ENCODE results near the gene GPAM. TPM values are rescaled to one million over a fixed set of nuclear protein-coding genes. Genes with fewer than 3 reads are reported as not detected.
A peak's percentile ranks its signal among the peaks of the same experiment; 100 is the strongest.
"Not testable (repeated sequence)": the region's sequence is repeated elsewhere in the genome, so short reads cannot be mapped to it uniquely, and the experiment has no call there.

Gene GPAM, protein sequence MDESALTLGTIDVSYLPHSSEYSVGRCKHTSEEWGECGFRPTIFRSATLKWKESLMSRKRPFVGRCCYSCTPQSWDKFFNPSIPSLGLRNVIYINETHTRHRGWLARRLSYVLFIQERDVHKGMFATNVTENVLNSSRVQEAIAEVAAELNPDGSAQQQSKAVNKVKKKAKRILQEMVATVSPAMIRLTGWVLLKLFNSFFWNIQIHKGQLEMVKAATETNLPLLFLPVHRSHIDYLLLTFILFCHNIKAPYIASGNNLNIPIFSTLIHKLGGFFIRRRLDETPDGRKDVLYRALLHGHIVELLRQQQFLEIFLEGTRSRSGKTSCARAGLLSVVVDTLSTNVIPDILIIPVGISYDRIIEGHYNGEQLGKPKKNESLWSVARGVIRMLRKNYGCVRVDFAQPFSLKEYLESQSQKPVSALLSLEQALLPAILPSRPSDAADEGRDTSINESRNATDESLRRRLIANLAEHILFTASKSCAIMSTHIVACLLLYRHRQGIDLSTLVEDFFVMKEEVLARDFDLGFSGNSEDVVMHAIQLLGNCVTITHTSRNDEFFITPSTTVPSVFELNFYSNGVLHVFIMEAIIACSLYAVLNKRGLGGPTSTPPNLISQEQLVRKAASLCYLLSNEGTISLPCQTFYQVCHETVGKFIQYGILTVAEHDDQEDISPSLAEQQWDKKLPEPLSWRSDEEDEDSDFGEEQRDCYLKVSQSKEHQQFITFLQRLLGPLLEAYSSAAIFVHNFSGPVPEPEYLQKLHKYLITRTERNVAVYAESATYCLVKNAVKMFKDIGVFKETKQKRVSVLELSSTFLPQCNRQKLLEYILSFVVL
- total RNA-seq (7.8 TPM), polyA plus RNA-seq (3.5 TPM)
- long read RNA-seq, donor 1: 0 reads
- long read RNA-seq, donor 2: 0 reads
- long read RNA-seq, donor 3, full-length matches to known transcripts: 1 of 1 reads
- long read RNA-seq, donor 3, partial matches to known transcripts: 0 of 1 reads
- long read RNA-seq, donor 3, other reads (novel, unspliced or antisense): 0 of 1 reads
- long read RNA-seq, donor 4: 0 reads
- long read RNA-seq, donor 5: 0 reads
- long read RNA-seq, donor 6, full-length matches to known transcripts: 2 of 2 reads
- long read RNA-seq, donor 6, partial matches to known transcripts: 0 of 2 reads
- long read RNA-seq, donor 6, other reads (novel, unspliced or antisense): 0 of 2 reads
- long read RNA-seq, donor 7: 0 reads
- long read RNA-seq, donor 8: 0 reads
- long read RNA-seq, donor 9, full-length matches to known transcripts: 1 of 1 reads
- long read RNA-seq, donor 9, partial matches to known transcripts: 0 of 1 reads
- long read RNA-seq, donor 9, other reads (novel, unspliced or antisense): 0 of 1 reads
- long read RNA-seq, donor 10: 0 reads

DNA sequence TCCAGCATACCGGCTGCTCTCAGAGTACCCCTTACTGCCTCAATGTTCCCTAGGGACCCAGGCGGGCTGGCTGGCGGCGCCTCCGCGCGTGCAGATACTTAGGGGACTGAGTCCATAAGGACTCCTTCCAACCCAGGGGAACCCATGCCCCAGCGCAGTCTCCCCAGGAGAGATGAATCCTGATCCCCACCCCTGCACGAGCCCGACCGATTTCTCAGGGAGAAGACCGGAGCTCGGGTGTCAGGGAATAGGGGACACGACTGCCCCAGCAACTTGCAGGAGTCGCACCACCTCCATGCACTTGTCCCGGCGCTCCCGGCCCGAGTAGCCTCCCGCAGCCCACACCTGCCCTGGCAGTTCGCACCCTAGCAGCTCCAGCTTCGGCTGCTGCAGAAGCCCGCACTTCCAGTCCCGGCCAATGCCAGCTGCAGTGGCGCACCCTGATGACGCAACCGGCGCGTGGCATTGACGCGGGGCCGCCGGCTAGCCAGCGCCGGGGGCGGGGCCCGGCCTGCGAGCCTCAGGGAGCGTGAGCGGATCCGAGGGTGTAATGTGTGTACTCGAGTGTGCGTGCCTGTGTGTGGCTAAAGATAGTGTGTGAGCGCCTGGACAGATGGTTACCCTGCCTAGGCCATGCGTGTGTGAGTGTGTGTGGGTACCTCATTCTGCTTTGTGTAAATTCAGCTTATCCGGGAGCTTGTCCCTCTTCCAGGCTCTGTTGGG lies at the start of gene GPAM:
GPAM (minus strand) TSS at position 437 of the 723 bp plus-strand sequence. CDS start 1,981 bp downstream, outside the sequence.
- Histone ChIP-seq H3K27me3 (ENCODE audit: control insufficient read depth in 2 of 2, insufficient read depth in 1 of 2, low read length in 1 of 2) (no peaks in the 10 kb centered on the region), H3K9me3 (ENCODE audit: control insufficient read depth in 2 of 2, insufficient read depth in 1 of 2, low read length in 1 of 2) (no peaks in the 10 kb centered on the region), H3K4me3 (ENCODE audit: low read length in 2 of 2) (peak within 1 kb of the TSS; percentile 74 to 97), H3K36me3 (ENCODE audit: control insufficient read depth in 2 of 2, insufficient read depth in 2 of 2, low read length in 1 of 2) (no peaks in the 10 kb centered on the region), H3K4me1 (ENCODE audit: control insufficient read depth in 2 of 2, insufficient read depth in 2 of 2, low read length in 2 of 2) (peaks cover 3 to 9% of the 10 kb centered on the region in 2 donors), H3K27ac (ENCODE audit: low read depth in 1 of 2, low read length in 1 of 2) (peak within 1 kb of the TSS; percentile 65 to 77)
- under 1% methylated on average over 46 of the region's 46 CpGs for WGBS
- peak; percentile 69 to 97 (median 94) for DNase-seq (ENCODE audit: low read depth in 6 of 9, low spot score in 9 of 9)

DNA sequence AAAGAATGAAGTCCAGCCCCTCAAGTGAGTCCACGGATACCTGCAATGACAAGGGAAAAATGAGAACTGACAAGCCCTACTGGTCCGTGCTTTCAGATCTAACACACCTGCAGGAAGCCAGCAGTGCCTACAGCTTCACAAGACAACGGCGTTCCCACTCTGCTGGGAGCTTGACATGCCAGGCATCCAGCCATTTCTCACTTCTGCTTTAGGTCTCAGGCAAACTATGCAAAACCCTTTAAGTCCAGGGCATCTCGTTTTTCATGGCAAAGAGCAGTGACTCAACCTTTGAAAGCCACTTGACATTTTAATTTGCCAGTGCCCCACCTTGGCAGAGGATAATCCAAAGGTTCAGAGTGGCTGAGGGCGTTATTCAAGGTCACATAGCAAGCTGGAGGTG lies 49.1 kb upstream of the GPAM start:
- 73% methylated on average over 6 of the region's 6 CpGs for WGBS
- Histone ChIP-seq H3K27me3 (ENCODE audit: control insufficient read depth in 2 of 2, insufficient read depth in 1 of 2, low read length in 1 of 2) (no peaks in the 10 kb centered on the region), H3K9me3 (ENCODE audit: control insufficient read depth in 2 of 2, insufficient read depth in 1 of 2, low read length in 1 of 2) (no peaks in the 10 kb centered on the region), H3K4me3 (ENCODE audit: low read length in 2 of 2) (no peak overlapping the region), H3K36me3 (ENCODE audit: control insufficient read depth in 2 of 2, insufficient read depth in 2 of 2, low read length in 1 of 2) (no peaks in the 10 kb centered on the region), H3K4me1 (ENCODE audit: control insufficient read depth in 2 of 2, insufficient read depth in 2 of 2, low read length in 2 of 2) (no peaks in the 10 kb centered on the region), H3K27ac (ENCODE audit: low read depth in 1 of 2, low read length in 1 of 2) (no peak overlapping the region)
- no peak for DNase-seq (ENCODE audit: low read depth in 6 of 9, low spot score in 9 of 9)

- H3K36me3 ChIP-seq (ENCODE audit: control insufficient read depth in 2 of 2, insufficient read depth in 2 of 2, low read length in 1 of 2): no peaks in the 10 kb centered on the region
- no peaks in the 10 kb centered on the region for H3K4me1 ChIP-seq (ENCODE audit: control insufficient read depth in 2 of 2, insufficient read depth in 2 of 2, low read length in 2 of 2)
- H3K4me3 ChIP-seq (ENCODE audit: low read length in 2 of 2): no peak overlapping the region
- DNase-seq (ENCODE audit: low read depth in 6 of 9, low spot score in 9 of 9): no peak
- 81% methylated on average over 9 of the region's 9 CpGs for WGBS
- H3K27me3 ChIP-seq (ENCODE audit: control insufficient read depth in 2 of 2, insufficient read depth in 1 of 2, low read length in 1 of 2): no peaks in the 10 kb centered on the region
- no peak overlapping the region for H3K27ac ChIP-seq (ENCODE audit: low read depth in 1 of 2, low read length in 1 of 2)
- no peaks in the 10 kb centered on the region for H3K9me3 ChIP-seq (ENCODE audit: control insufficient read depth in 2 of 2, insufficient read depth in 1 of 2, low read length in 1 of 2)
Measured at GRCh38 chr10:112231602-112232400, 48.2 kb upstream of the GPAM start.

GRCh38 chr10:112230325-112230988 lies 46.9 kb upstream of the GPAM start:
- H3K36me3 ChIP-seq (ENCODE audit: control insufficient read depth in 2 of 2, insufficient read depth in 2 of 2, low read length in 1 of 2): no peaks in the 10 kb centered on the region
- peaks cover 0 to 3% of the 10 kb centered on the region in 2 donors for H3K9me3 ChIP-seq (ENCODE audit: control insufficient read depth in 2 of 2, insufficient read depth in 1 of 2, low read length in 1 of 2)
- H3K27me3 ChIP-seq (ENCODE audit: control insufficient read depth in 2 of 2, insufficient read depth in 1 of 2, low read length in 1 of 2): no peaks in the 10 kb centered on the region
- no peak overlapping the region for H3K4me3 ChIP-seq (ENCODE audit: low read length in 2 of 2)
- H3K27ac ChIP-seq (ENCODE audit: low read depth in 1 of 2, low read length in 1 of 2): no peak overlapping the region
- WGBS: 67% methylated on average over 1 of the region's 1 CpG
- H3K4me1 ChIP-seq (ENCODE audit: control insufficient read depth in 2 of 2, insufficient read depth in 2 of 2, low read length in 2 of 2): no peaks in the 10 kb centered on the region
- no peak for DNase-seq (ENCODE audit: low read depth in 6 of 9, low spot score in 9 of 9)

DNA sequence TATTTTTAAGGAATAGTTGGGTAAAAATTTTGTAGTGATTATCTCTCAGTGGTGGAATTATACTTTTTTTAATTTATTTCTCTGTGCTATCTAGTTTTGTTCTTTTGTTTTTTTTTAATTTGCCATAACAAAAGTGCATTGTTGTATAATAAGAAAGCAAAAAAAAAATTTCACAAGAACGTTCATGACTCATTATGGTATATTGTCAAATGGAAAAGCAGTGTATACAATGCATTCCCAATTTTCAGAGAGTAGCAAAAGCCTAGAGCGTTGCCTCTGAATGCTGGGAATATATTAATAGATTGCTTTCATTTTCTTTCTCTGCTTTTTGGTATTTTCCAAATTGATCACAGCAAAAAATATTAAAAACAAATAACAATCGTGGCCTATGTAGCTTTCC lies 46.3 kb upstream of the GPAM start:
- Histone ChIP-seq H3K27me3 (ENCODE audit: control insufficient read depth in 2 of 2, insufficient read depth in 1 of 2, low read length in 1 of 2) (no peaks in the 10 kb centered on the region), H3K27ac (ENCODE audit: low read depth in 1 of 2, low read length in 1 of 2) (no peak overlapping the region), H3K4me3 (ENCODE audit: low read length in 2 of 2) (no peak overlapping the region), H3K9me3 (ENCODE audit: control insufficient read depth in 2 of 2, insufficient read depth in 1 of 2, low read length in 1 of 2) (peaks cover 0 to 3% of the 10 kb centered on the region in 2 donors), H3K4me1 (ENCODE audit: control insufficient read depth in 2 of 2, insufficient read depth in 2 of 2, low read length in 2 of 2) (no peaks in the 10 kb centered on the region), H3K36me3 (ENCODE audit: control insufficient read depth in 2 of 2, insufficient read depth in 2 of 2, low read length in 1 of 2) (no peaks in the 10 kb centered on the region)
- 95% methylated on average over 3 of the region's 3 CpGs for WGBS
- no peak for DNase-seq (ENCODE audit: low read depth in 6 of 9, low spot score in 9 of 9)

DNA sequence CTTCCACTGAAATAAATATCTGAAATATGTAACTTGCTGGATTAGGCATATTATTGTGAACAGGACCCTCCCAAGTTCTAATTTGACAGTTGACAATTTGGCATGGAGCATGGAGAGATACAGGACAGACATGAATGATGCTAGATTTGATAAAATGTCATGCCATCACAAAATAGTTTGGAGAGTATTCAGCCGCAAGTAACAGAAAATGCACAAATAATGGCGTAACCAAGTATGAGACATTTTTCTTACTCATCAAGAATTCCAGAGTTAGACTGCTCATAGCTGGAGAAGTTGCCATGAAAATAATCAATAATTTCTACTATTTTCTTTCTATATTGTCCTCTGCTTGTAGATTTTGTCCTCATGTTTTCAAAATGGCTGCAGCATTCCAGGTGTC lies 45.5 kb upstream of the GPAM start:
- Histone ChIP-seq H3K27me3 (ENCODE audit: control insufficient read depth in 2 of 2, insufficient read depth in 1 of 2, low read length in 1 of 2) (no peaks in the 10 kb centered on the region), H3K27ac (ENCODE audit: low read depth in 1 of 2, low read length in 1 of 2) (no peak overlapping the region), H3K9me3 (ENCODE audit: control insufficient read depth in 2 of 2, insufficient read depth in 1 of 2, low read length in 1 of 2) (peaks cover 0 to 3% of the 10 kb centered on the region in 2 donors), H3K4me1 (ENCODE audit: control insufficient read depth in 2 of 2, insufficient read depth in 2 of 2, low read length in 2 of 2) (no peaks in the 10 kb centered on the region), H3K36me3 (ENCODE audit: control insufficient read depth in 2 of 2, insufficient read depth in 2 of 2, low read length in 1 of 2) (no peaks in the 10 kb centered on the region), H3K4me3 (ENCODE audit: low read length in 2 of 2) (no peak overlapping the region)
- 97% methylated on average over 2 of the region's 2 CpGs for WGBS
- DNase-seq (ENCODE audit: low read depth in 6 of 9, low spot score in 9 of 9): no peak

GRCh38 chr10:112228366-112229088 lies 45.0 kb upstream of the GPAM start:
- not testable (repeated sequence) for H3K4me1 ChIP-seq (ENCODE audit: control insufficient read depth in 2 of 2, insufficient read depth in 2 of 2, low read length in 2 of 2); H3K4me3 ChIP-seq (ENCODE audit: low read length in 2 of 2); DNase-seq (ENCODE audit: low read depth in 6 of 9, low spot score in 9 of 9); H3K36me3 ChIP-seq (ENCODE audit: control insufficient read depth in 2 of 2, insufficient read depth in 2 of 2, low read length in 1 of 2); H3K27ac ChIP-seq (ENCODE audit: low read depth in 1 of 2, low read length in 1 of 2); H3K27me3 ChIP-seq (ENCODE audit: control insufficient read depth in 2 of 2, insufficient read depth in 1 of 2, low read length in 1 of 2); H3K9me3 ChIP-seq (ENCODE audit: control insufficient read depth in 2 of 2, insufficient read depth in 1 of 2, low read length in 1 of 2)
- WGBS: 95% methylated on average over 3 of the region's 3 CpGs

Data from thymus (tissue), 14 donors.